Activated CD8-positive, alpha-beta memory T cell treated with anti-CD3 and anti-CD28 coated beads for 4 hours (primary cell): ENCODE measurements around the gene BRSK2.

ENCODE experiments used
- DNase-seq, 2 donors: peaks; one replicate each; pipeline ENCODE4 v3.0.0-alpha.2; 2020; ENCODE audit warnings: low read depth in 2 of 2

The BRSK2 gene

DNA sequence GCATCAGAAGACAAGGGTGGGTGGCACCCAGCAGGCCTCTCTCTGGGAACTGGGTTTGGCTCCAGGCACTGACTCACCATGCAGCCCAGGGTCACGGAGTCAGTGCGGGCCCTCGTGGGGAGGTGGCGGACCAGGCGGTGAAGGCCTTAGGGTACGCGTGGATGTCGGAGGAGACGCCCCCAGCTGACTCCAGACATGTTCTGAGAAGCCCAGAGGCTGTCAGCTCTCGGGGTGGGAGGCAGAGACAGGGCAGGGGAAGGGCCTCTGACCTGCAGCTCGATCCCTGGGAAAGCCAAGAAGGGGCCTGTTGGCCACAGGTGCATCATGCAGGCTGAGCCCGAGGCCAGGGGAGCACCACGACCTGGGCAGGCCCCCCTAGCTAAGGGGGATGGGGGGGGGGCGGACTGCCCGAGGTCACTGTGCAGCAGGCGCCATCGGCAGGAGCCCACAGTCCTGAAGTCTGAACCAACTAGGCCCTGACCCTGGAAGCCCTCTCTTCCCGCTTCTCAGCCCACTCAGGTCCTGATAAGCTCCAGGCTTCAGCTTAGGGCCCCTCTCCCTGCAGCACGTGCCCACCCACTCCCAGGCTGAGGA, 78.8 kb downstream of the BRSK2 start:
- no peak for DNase-seq

GRCh38 chr11:1469287-1469910, 79.7 kb downstream of the BRSK2 start:
- no peak for DNase-seq

DNA sequence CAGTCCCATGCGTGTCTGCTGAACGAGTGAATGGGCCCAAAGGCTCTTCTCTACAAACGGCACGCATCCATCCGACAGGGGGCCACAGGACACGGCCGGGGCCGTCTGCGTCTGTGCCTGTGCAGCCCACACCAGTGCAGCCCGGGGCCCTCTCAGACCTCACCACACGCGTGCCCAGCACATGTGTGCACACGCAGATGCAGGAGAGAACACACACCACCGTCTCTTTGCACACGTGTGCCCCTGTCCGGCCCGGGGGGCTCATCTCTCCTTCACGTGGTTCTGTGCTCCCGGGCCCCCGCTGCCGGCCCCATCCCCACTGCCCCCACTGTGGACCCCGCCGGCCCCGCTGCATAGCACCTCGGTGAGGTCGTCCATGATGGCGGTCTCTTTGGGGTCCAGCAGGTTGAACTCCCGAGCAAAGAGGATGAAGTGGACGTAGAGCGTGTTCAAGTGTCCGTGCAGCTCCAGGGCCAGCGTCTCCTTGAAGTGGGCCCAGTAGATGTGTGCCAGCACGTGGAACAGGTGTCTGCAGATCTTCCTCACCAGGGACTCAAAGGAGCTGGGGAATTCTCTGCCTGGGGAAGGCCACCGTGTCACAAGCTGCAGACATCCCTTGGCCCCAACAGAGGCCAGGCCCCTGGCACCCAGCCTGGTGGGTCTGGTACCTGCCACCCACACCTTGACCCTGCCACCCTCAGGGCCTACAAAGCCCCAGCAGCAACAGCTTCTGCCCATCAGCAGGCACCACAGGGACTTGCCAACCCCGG, 80.4 kb downstream of the BRSK2 start:
- DNase-seq, result no peak

DNA sequence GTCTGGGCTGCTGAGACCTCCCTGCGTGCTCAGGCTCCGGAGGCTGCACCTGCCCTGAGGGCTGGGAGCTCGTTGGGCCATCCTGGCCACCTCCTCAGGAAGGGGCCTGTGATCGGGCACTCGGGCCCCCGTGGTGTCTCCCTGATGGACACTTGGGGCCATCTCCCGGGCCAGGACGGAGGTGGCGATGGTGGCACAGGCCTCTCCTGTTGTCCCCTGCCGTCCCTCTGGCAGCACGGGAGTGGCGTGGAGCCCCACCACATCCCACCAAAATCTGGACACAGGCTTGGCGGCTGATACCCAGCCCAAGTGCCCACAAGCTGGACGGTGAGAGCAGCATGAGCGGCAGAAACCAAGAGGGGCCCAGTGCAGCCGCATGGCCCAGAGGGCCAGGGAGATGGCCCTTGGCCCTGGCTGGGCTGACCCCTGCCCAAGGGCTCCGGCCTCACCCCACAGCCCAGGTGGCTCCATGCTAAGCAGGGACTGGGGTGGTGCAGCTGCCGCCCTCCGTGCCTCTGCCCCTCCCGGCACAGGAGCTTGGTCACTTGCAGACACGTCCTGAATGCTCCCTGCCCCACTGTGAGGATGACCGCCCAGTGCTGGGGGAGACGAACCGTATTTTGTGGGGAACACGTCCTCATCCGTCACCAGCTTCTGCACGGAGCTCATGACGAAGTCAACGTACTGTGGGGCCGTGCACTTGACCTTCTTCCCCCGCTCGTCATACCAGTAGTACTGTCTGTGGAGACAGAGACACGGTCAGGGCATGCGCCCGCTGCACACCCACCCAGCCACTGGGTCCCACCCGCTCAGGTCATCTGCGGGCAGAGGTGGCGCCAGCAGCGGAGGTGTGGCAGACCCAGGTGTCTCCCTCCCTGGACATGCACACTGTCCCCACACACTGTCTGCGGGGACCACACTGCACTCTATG, 81.2 kb downstream of the BRSK2 start:
- DNase-seq, result no peak

- no peak for DNase-seq
Observed at GRCh38 chr11:1471736-1472135, 82.0 kb downstream of the BRSK2 start.

DNA sequence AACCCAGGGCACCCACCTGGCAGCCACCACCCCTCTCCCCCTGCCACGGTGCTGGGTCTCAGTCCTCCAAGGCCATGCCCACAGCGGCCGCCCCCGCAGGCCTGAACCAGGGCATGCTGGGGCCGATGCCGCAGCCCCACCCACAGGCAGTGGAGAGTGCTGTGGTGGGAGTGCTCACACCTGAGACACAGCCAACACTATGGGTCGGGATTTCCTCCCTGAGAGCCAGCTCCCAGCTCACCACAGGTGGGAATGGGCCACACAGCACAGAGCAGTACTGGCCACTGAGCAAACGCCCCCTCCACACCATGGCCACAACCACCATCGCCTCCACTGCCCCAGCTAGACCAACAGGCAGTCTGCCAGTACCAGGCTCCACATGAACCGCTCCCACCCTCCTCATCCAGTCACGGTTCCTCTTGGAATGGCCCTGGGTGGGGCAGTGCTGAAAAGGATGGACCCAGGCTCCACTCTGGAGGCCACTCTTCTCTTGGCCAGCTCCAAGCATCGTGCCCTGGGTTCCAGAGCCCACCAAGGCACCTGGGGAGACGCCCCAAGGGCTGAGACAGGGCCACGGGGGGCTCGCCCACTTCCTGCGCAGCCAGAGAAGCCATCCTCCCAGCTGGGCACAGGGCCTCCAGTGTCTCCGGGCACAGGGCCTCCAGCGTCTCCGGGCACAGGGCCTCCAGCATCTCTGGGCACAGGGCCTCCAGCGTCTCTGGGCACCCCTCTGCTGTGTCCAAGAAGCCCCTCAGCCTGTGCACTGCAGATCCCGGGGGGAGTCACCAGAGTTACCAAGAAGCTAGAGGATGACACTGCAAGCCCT, 82.7 kb downstream of the BRSK2 start:
- DNase-seq, result no peak

DNA sequence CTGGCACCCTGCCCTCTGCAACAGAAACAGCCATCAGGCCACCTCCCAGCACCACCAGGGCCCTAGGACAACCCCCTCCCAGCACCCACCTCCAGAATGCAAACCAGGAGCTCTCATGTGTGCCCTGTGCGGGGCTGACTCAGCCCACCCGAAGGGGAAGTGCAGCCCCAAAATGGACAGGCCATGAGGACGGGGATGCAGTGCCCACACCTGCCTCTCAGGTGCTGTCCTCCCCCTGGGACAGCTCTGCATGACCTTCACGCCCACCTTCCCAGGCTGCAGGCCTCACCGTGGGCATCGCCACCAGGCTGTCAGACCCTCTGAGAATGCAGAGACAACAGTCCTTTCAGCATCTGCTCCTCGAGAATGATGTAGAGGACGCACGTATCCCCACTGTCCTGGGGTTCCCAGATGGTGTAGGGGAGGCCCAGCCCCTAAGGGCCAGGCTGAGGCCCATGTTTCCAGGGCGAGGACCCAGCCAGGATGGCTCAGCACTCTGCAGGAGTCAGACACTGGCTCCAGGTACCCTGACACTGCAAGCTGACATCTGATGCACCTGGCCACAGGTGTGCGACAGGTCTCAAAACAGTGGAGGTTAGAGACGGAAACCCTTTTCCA, 83.4 kb downstream of the BRSK2 start:
- no peak for DNase-seq

GRCh38 chr11:1473786-1474185, 84.1 kb downstream of the BRSK2 start:
- DNase-seq, result no peak

DNA sequence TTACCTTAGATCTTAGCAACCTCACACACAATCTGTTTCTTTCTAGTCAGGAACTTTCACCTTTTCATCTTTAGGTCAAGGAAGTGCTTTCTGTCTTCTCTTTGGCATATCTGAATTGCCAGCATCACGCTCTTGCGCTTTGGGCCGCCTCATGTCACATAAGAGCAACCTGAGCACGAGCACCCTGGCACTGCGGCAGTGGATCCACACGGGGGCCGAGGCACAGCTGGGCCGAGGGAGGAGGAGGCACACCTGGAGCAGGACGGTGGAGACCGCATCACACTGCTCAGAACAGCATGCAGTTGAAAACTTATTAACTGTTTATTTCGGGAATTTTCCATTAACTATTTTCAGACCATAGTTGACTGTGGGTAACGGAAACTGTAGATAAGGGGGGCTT, 86.1 kb downstream of the BRSK2 start:
- no peak for DNase-seq

- DNase-seq, result no peak
Observed at GRCh38 chr11:1476940-1477736, 87.4 kb downstream of the BRSK2 start.

- DNase-seq, result no peak
Observed at GRCh38 chr11:1478011-1478410, 88.3 kb downstream of the BRSK2 start.

- no peak for DNase-seq
Observed at GRCh38 chr11:1478544-1478943, 88.8 kb downstream of the BRSK2 start.

DNA sequence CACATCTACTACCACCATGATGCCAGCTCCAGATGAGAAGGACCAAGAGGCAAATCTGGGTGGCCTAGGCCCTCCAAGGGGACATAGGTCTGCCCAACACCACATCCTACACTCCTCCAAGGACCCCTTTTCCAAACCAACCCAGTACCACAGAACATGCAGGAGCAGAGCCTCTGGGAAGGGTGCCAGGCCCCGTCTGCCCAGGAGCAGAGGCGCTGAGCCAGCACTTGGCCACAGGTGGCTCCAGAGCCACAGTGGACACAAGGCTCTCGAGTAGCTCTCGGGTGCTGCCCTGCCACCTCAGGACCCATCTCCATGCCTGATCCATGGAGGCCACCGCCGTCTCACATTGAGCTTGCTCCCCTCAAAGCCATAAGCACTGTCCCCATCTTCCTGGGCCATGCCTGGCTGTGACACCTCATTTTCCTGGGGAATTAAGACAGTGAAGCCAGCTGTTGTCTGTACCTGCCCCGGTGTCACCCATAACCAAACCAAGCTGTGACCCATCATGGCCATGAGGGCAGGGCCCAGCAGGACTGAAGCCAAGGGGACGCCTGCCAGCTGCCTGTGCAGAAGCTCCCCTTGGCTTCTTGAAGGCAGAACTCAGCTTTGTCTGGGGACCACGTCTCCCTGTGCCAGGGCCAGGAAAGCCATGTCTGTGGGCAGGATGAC, 89.4 kb downstream of the BRSK2 start:
- no peak for DNase-seq

DNA sequence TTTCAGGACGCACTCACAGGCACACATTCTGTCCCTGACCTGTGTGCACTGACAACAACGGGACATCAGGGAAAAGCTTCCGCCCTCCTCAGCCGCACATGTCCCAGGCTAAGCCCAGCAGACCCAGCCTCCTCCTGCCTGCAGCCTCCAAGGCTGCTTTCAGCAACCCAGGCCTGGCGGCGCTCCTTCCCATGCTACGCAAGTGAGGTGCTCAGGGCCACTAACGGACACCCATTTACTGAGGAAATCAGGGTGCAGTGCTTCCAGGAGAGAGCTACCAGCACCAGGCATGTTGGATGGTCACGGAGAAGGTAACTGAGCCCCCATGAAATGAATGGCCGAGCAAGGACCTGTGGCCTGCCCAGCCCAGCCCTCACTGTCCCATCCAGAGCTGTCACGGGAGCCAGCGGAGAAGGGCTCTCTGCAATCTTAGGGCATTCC, 90.0 kb downstream of the BRSK2 start:
- DNase-seq, result no peak

GRCh38 chr11:1480191-1480554, 90.4 kb downstream of the BRSK2 start:
- no peak for DNase-seq

- no peak for DNase-seq
Observed at GRCh38 chr11:1480555-1481482, 91.1 kb downstream of the BRSK2 start.

GRCh38 chr11:1481483-1481825, 91.7 kb downstream of the BRSK2 start:
- DNase-seq, result no peak

GRCh38 chr11:1481861-1482441, 92.2 kb downstream of the BRSK2 start:
- DNase-seq, result no peak
